SU-DHL-6 (cell line): ENCODE data around the gene IRX4.

Experiments used
- H2AFZ ChIP-seq: fragments of 200-600 bp; sonication (generic); 2 replicates; pipeline ENCODE4 v1.6.1; 2014; ENCODE audit warnings: low read depth, mild to moderate bottlenecking, moderate library complexity, mixed read lengths, antibody characterized with exemption, low read length; ENCODE audit not compliant: severe bottlenecking
- H3F3A ChIP-seq: fragments of 200-600 bp; shearing (Covaris generic); 2 replicates; pipeline ENCODE4 v1.6.0; 2016; ENCODE audit warnings: antibody characterized with exemption, mild to moderate bottlenecking; ENCODE audit not compliant: insufficient read depth
- H3K27ac ChIP-seq: fragments of 200-600 bp; sonication (generic); 2 replicates; pipeline ENCODE4 v1.5.1; 2016; ENCODE audit warnings: low read depth, mild to moderate bottlenecking, low read length, moderate library complexity, mixed read lengths
- H3K27me3 ChIP-seq: fragments of 200-600 bp; sonication (generic), shearing (Covaris generic); 2 replicates; pipeline ENCODE4 v1.6.0; 2014; ENCODE audit warnings: mild to moderate bottlenecking, low read length
- H3K36me3 ChIP-seq: fragments of 200-600 bp; sonication (generic); 2 replicates; pipeline ENCODE4 v1.6.1; 2014; ENCODE audit warnings: mild to moderate bottlenecking, low read length, mixed read lengths
- H3K4me2 ChIP-seq: fragments of 300-600, 200-600 bp; shearing (Covaris generic), sonication (generic); 2 replicates; pipeline ENCODE4 v1.6.0; 2014; ENCODE audit warnings: low read length, low read depth, mild to moderate bottlenecking; ENCODE audit not compliant: poor library complexity, severe bottlenecking
- H3K4me3 ChIP-seq: fragments of 200-600 bp; sonication (generic); 2 replicates; pipeline ENCODE4 v1.5.1; 2014; ENCODE audit warnings: antibody characterized with exemption, low read length, mild to moderate bottlenecking, mixed read lengths; ENCODE audit not compliant: insufficient read depth, poor library complexity, severe bottlenecking
- H3K79me2 ChIP-seq: fragments of 200-600 bp; sonication (generic); 2 replicates; pipeline ENCODE4 v1.6.1; 2014; ENCODE audit warnings: mild to moderate bottlenecking, low read length, moderate library complexity; ENCODE audit not compliant: insufficient read depth
- H3K9ac ChIP-seq: fragments of 200-600 bp; sonication (generic); 2 replicates; pipeline ENCODE4 v1.7.0; 2014; ENCODE audit warnings: mild to moderate bottlenecking, low read length
- H3K9me2 ChIP-seq: fragments of 200-600 bp; sonication (generic); replicated peaks from 2 replicates; pipeline ENCODE4 v1.6.1; 2014; ENCODE audit warnings: low read length; ENCODE audit not compliant: insufficient read depth
- H3K9me3 ChIP-seq: fragments of 200-600 bp; sonication (generic); 2 replicates; pipeline ENCODE4 v1.6.1; 2014; ENCODE audit warnings: low read length, mixed read lengths; ENCODE audit not compliant: insufficient read depth
- H4K20me1 ChIP-seq: fragments of 200-600 bp; sonication (generic); 2 replicates; pipeline ENCODE4 v1.6.1; 2014; ENCODE audit warnings: low read depth, mild to moderate bottlenecking, antibody characterized with exemption, low read length, moderate library complexity, mixed read lengths
- CTCF ChIP-seq: fragments of 200-600 bp; sonication (generic); IDR thresholded peaks from one replicate; pipeline ENCODE4 v1.5.1; 2017; ENCODE audit warnings: antibody characterized with exemption, mild to moderate bottlenecking, low read length, moderate library complexity; ENCODE audit not compliant: insufficient read depth, poor library complexity, severe bottlenecking
- EZH2phosphoT487 ChIP-seq: fragments of 200-600 bp; sonication (generic), shearing (Covaris generic); conservative IDR thresholded peaks from 2 replicates; pipeline ENCODE4 v1.6.1; 2018; ENCODE audit warnings: mild to moderate bottlenecking, antibody characterized with exemption, low read length, moderate library complexity, mixed read lengths

Gene IRX4

GRCh38 chr5:1876660-1877064 is 6.1 kb downstream of the IRX4 start:
- Histone ChIP-seq H3K36me3 (no peaks in the 10 kb centered on the region), H3K9me3 (no peaks in the 10 kb centered on the region), H3K27ac (no peak overlapping the region), H2AFZ (no peak overlapping the region), H3K4me2 (no peak overlapping the region), H3K9ac (no peak overlapping the region), H3K79me2 (no peaks in the 10 kb centered on the region), H3K9me2 (no peaks in the 10 kb centered on the region), H3F3A (no peaks in the 10 kb centered on the region), H3K4me3 (no peak overlapping the region), H4K20me1 (no peaks in the 10 kb centered on the region), H3K27me3 (no peaks in the 10 kb centered on the region)
- no peak for TF ChIP-seq CTCF
- no peak for TF ChIP-seq EZH2phosphoT487

GRCh38 chr5:1875843-1876659 is 6.7 kb downstream of the IRX4 start:
- no peak for TF ChIP-seq CTCF
- no peak for TF ChIP-seq EZH2phosphoT487
- Histone ChIP-seq H3K9me3 (no peaks in the 10 kb centered on the region), H3K9me2 (no peaks in the 10 kb centered on the region), H3K9ac (no peak overlapping the region), H3K4me3 (no peak overlapping the region), H3K4me2 (no peak overlapping the region), H3F3A (no peaks in the 10 kb centered on the region), H3K27me3 (no peaks in the 10 kb centered on the region), H3K79me2 (no peaks in the 10 kb centered on the region), H3K36me3 (no peaks in the 10 kb centered on the region), H3K27ac (no peak overlapping the region), H4K20me1 (no peaks in the 10 kb centered on the region), H2AFZ (no peak overlapping the region)

- no peaks in the 10 kb centered on the region for H3K9me3 ChIP-seq
- TF ChIP-seq CTCF (no peak), EZH2phosphoT487 (no peak)
- H3K4me3 ChIP-seq = no peak overlapping the region
- H3K9ac ChIP-seq = no peak overlapping the region
- H3K27ac ChIP-seq = no peak overlapping the region
- H4K20me1 ChIP-seq = no peaks in the 10 kb centered on the region
- H3K9me2 ChIP-seq = no peaks in the 10 kb centered on the region
- no peaks in the 10 kb centered on the region for H3F3A ChIP-seq
- H3K27me3 ChIP-seq = no peaks in the 10 kb centered on the region
- no peak overlapping the region for H3K4me2 ChIP-seq
- no peaks in the 10 kb centered on the region for H3K36me3 ChIP-seq
- no peak overlapping the region for H2AFZ ChIP-seq
- no peaks in the 10 kb centered on the region for H3K79me2 ChIP-seq
Measured at GRCh38 chr5:1875281-1875842, 7.4 kb downstream of the IRX4 start.
